ENCODE results near the gene TOMM7. TPM values are rescaled to one million over a fixed set of nuclear protein-coding genes. Genes with fewer than 3 reads are reported as not detected.

Gene TOMM7
- total RNA-seq, 1 experiment from 2014 or later: 272 TPM

- H3K4me1 Mint-ChIP-seq (ENCODE audit: low read depth, unreplicated experiment): no peaks in the 10 kb centered on the region
- no peaks in the 10 kb centered on the region for H3K36me3 Mint-ChIP-seq (ENCODE audit: insufficient read depth, unreplicated experiment)
- H3K27me3 Mint-ChIP-seq (ENCODE audit: unreplicated experiment): peaks cover 45% of the 10 kb centered on the region
- H3K27ac Mint-ChIP-seq (ENCODE audit: unreplicated experiment): no peak overlapping the region
- no TSS peak for BruUV-seq (replicated peaks)
- no peak for DNase-seq
- TF ChIP-seq, protein P1, sequence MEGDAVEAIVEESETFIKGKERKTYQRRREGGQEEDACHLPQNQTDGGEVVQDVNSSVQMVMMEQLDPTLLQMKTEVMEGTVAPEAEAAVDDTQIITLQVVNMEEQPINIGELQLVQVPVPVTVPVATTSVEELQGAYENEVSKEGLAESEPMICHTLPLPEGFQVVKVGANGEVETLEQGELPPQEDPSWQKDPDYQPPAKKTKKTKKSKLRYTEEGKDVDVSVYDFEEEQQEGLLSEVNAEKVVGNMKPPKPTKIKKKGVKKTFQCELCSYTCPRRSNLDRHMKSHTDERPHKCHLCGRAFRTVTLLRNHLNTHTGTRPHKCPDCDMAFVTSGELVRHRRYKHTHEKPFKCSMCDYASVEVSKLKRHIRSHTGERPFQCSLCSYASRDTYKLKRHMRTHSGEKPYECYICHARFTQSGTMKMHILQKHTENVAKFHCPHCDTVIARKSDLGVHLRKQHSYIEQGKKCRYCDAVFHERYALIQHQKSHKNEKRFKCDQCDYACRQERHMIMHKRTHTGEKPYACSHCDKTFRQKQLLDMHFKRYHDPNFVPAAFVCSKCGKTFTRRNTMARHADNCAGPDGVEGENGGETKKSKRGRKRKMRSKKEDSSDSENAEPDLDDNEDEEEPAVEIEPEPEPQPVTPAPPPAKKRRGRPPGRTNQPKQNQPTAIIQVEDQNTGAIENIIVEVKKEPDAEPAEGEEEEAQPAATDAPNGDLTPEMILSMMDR (IDR thresholded peaks at IDR 0.05; ENCODE audit: unreplicated experiment): no peak
- no peaks in the 10 kb centered on the region for H3K9me3 Mint-ChIP-seq (ENCODE audit: low read depth, unreplicated experiment)
- no peak overlapping the region for H3K4me3 Mint-ChIP-seq (ENCODE audit: low read depth, unreplicated experiment)
- intact Hi-C loops (cut with micrococcal nuclease; ENCODE audit: unreplicated experiment): no loop called here
- CTCF ChIA-PET: no interaction called here
Measured at GRCh38 chr7:22833113-22833855, 10.6 kb upstream of the TOMM7 start.

DNA sequence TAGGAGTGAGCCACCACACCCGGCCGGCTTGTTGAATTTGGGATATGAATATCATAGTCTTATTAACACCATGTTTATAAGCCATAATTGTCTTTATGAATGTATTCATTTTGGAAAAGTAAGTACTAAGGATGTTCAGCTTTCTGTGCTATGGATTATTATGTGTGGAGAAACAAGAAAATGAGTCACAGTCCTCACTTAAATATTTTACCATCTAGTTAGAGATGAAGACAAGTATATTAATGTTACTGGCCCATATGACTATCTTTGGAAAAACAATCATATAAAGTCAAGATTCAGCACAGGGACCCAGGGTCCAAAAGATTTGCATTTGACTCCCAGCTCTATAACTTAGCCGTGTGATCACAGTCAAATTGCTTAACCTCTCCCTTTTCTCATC lies 9.8 kb upstream of the TOMM7 start:
- BruUV-seq (replicated peaks): no TSS peak
- Mint-ChIP-seq H3K27me3 (ENCODE audit: unreplicated experiment) (peaks cover 36% of the 10 kb centered on the region), H3K4me3 (ENCODE audit: low read depth, unreplicated experiment) (no peak overlapping the region), H3K27ac (ENCODE audit: unreplicated experiment) (no peak overlapping the region), H3K4me1 (ENCODE audit: low read depth, unreplicated experiment) (no peaks in the 10 kb centered on the region), H3K9me3 (ENCODE audit: low read depth, unreplicated experiment) (no peaks in the 10 kb centered on the region), H3K36me3 (ENCODE audit: insufficient read depth, unreplicated experiment) (no peaks in the 10 kb centered on the region)
- CTCF ChIA-PET: no interaction called here
- intact Hi-C loops (cut with micrococcal nuclease; ENCODE audit: unreplicated experiment): no loop called here
- no peak for DNase-seq
- TF ChIP-seq, protein P1 (IDR thresholded peaks at IDR 0.05; ENCODE audit: unreplicated experiment): no peak

GRCh38 chr7:22831602-22832305 lies 9.1 kb upstream of the TOMM7 start:
- CTCF ChIA-PET: interaction anchor here (0.6 kb wide), 3 partner anchors 35 to 1595 kb away, joined by 4 to 5 read pairs (median 5); no protein-coding TSS in a partner anchor
- Mint-ChIP-seq H3K4me3 (ENCODE audit: low read depth, unreplicated experiment) (no peak overlapping the region), H3K9me3 (ENCODE audit: low read depth, unreplicated experiment) (no peaks in the 10 kb centered on the region), H3K4me1 (ENCODE audit: low read depth, unreplicated experiment) (no peaks in the 10 kb centered on the region), H3K27ac (ENCODE audit: unreplicated experiment) (no peak overlapping the region), H3K36me3 (ENCODE audit: insufficient read depth, unreplicated experiment) (no peaks in the 10 kb centered on the region), H3K27me3 (ENCODE audit: unreplicated experiment) (peaks cover 34% of the 10 kb centered on the region)
- BruUV-seq (replicated peaks): no TSS peak
- no peak for DNase-seq
- intact Hi-C loops (cut with micrococcal nuclease; ENCODE audit: unreplicated experiment): no loop called here
- TF ChIP-seq, protein P1 (IDR thresholded peaks at IDR 0.05; ENCODE audit: unreplicated experiment): no peak

DNA sequence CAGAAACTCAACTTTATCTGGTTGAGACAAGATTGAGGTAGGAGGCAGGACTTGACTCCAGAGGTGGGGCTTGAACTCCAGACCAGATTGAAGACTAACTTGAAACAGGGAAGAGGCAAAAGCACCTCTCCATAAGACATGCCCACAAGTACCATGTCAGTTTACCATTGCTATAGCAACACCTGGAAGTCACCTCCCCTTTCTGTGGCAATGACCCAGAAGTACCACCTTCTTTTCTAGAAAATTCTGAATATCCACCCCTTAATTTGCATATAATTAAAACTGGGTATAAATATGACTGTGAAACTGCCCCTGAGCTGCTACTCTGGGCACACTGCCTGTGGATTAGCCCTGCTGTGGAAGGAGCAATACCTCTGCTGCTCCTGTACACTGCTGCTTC lies 4.9 kb upstream of the TOMM7 start:
- H3K27ac Mint-ChIP-seq (ENCODE audit: unreplicated experiment): no peak overlapping the region
- DNase-seq: no peak
- intact Hi-C loops (cut with micrococcal nuclease; ENCODE audit: unreplicated experiment): no loop called here
- no TSS peak for BruUV-seq (replicated peaks)
- H3K4me3 Mint-ChIP-seq (ENCODE audit: low read depth, unreplicated experiment): no peak overlapping the region
- H3K9me3 Mint-ChIP-seq (ENCODE audit: low read depth, unreplicated experiment): no peaks in the 10 kb centered on the region
- no peaks in the 10 kb centered on the region for H3K4me1 Mint-ChIP-seq (ENCODE audit: low read depth, unreplicated experiment)
- CTCF ChIA-PET: no interaction called here
- H3K36me3 Mint-ChIP-seq (ENCODE audit: insufficient read depth, unreplicated experiment): peaks cover 13% of the 10 kb centered on the region
- TF ChIP-seq, protein P1 (IDR thresholded peaks at IDR 0.05; ENCODE audit: unreplicated experiment): no peak
- peaks cover 30% of the 10 kb centered on the region for H3K27me3 Mint-ChIP-seq (ENCODE audit: unreplicated experiment)
